HG02588 (cell line): ENCODE measurements around the gene AHCYL1.
"Not testable (repeated sequence)": the region's sequence is repeated elsewhere in the genome, so short reads cannot be mapped to it uniquely, and the experiment has no call there.

Source experiments
- ATAC-seq: cut with Tn5 transposase; IDR thresholded peaks from one replicate; pipeline ENCODE4 v1.9.1; 2021; ENCODE audit warnings: mild to moderate bottlenecking, moderate library complexity; ENCODE audit not compliant: unreplicated experiment

The AHCYL1 gene

GRCh38 chr1:109984456-109985246 is at the start of gene AHCYL1:
Gene AHCYL1, plus strand, starts transcription at chr1:109984765. Its CDS starts 288 bp downstream, at chr1:109985053.
- ATAC-seq, result peak; percentile 98

GRCh38 chr1:109935451-109935900 is 49.1 kb upstream of the AHCYL1 start:
- no peak for ATAC-seq

GRCh38 chr1:109937738-109938137 is 46.8 kb upstream of the AHCYL1 start:
- ATAC-seq, result no peak

GRCh38 chr1:109938556-109938955 is 46.0 kb upstream of the AHCYL1 start:
- ATAC-seq, result no peak

GRCh38 chr1:109942434-109942833 is 42.1 kb upstream of the AHCYL1 start:
- ATAC-seq, result no peak

- no peak for ATAC-seq
These were observed 40.0 kb upstream of the AHCYL1 start for GRCh38 chr1:109944541-109944940.

GRCh38 chr1:109946511-109946910 is 38.1 kb upstream of the AHCYL1 start:
- no peak for ATAC-seq

GRCh38 chr1:109947582-109948284 is 36.8 kb upstream of the AHCYL1 start:
- ATAC-seq, result no peak

GRCh38 chr1:109948285-109948630 is 36.3 kb upstream of the AHCYL1 start:
- ATAC-seq, result no peak

- no peak for ATAC-seq
These were observed 34.5 kb upstream of the AHCYL1 start for GRCh38 chr1:109950038-109950437.

- ATAC-seq, result no peak
These were observed 34.1 kb upstream of the AHCYL1 start for GRCh38 chr1:109950509-109950908.

- ATAC-seq, result not testable (repeated sequence)
These were observed 33.1 kb upstream of the AHCYL1 start for GRCh38 chr1:109951501-109951900.

- ATAC-seq, result no peak
These were observed 30.5 kb upstream of the AHCYL1 start for GRCh38 chr1:109954041-109954512.

GRCh38 chr1:109959632-109959973 is 25.0 kb upstream of the AHCYL1 start:
- ATAC-seq, result no peak

- no peak for ATAC-seq
These were observed 24.4 kb upstream of the AHCYL1 start for GRCh38 chr1:109959974-109960744.

GRCh38 chr1:109960745-109961094 is 23.8 kb upstream of the AHCYL1 start:
- ATAC-seq, result no peak

- no peak for ATAC-seq
These were observed 20.7 kb upstream of the AHCYL1 start for GRCh38 chr1:109963864-109964263.

- ATAC-seq, result no peak
These were observed 15.3 kb upstream of the AHCYL1 start for GRCh38 chr1:109969146-109969829.

- no peak for ATAC-seq
These were observed 14.7 kb upstream of the AHCYL1 start for GRCh38 chr1:109969907-109970306.

- no peak for ATAC-seq
These were observed 13.0 kb upstream of the AHCYL1 start for GRCh38 chr1:109971559-109971958.

GRCh38 chr1:109974191-109974590 is 10.4 kb upstream of the AHCYL1 start:
- ATAC-seq, result no peak
